NOMO-1 (cell line): ENCODE results near the gene RALB.
A peak's percentile ranks its signal among the peaks of the same experiment; 100 is the strongest.
"Not testable (repeated sequence)": the region's sequence is repeated elsewhere in the genome, so short reads cannot be mapped to it uniquely, and the experiment has no call there.

Experiments
- DNase-seq, 2 experiments: peaks; one replicate each; lab custom pipeline; 2025; ENCODE audit not compliant: unreplicated experiment in 2 of 2; lab: John Stamatoyannopoulos, UW

The RALB gene

DNA sequence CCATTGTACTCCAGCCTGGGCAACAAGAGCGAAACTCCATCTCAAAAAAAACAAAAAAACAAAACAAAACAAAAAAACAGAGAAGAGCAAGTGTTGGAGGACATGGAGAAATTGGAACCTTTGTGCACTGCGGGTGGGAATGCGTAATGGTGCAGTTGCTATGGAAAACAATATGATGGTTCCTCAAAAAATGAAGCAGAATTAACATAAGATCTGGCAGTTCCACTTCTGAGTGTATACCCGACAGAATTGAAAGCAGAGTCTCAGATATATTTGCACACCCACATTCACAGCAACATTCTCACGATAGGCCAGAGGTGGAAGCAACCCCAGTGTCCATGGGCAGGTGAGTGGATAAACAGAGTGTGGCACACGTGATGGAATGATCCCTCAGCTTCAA lies 11.0 kb upstream of the RALB start:
- peak in 1 of 2 experiments; percentile 20 for DNase-seq

DNA sequence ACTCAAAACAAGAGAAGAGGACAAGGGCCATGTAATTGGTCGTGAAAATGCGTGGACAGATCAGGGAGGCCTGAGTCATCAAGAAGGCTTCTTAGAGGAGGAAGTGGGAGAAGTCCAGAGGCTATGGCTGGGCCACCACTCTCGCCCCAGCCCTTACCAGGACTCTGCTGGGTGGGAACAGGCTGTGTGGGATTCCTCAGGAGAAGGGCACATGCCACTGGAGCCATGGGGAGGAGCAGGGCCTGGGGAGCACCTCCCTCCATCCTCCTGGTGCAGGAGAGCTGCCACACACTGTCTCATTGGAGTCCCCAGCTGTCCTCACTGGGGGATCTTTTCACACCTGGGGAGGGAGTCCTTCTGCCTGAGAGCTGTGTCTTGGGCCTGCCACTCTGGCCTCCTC lies 9.4 kb upstream of the RALB start:
- peak; percentile 11 to 42 for DNase-seq

DNA sequence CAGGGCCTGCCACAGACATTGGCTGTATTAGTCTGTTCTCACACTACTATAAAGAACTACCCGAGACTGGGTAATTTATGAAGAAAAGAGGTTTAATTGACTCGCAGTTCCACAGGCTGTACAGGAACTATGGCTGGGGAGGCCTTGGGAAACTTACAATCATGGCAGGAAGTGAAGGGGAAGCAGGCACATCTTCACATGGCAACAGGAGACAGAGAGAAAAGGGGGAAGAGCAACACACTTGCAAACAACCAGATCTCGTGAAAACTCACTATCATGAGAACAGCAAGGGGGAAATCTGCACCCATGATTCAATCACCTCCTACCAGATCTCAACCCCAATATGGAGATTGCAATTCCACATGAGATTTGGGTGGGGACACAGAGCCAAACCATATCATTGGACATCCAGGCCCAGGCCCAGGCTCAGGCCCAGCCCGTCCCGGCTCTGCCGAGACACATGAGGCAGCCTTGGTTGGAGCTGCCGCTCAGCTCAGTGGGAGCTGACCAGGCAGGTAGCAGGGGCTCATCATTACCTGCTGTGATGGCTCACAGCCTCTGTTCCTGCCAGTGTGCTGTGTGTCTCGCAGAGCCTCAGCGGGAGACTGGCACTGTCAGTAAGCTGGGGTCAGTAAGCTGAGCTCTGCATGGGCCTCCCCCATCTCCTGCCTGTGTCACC lies 8.6 kb upstream of the RALB start:
- DNase-seq, result no peak

DNA sequence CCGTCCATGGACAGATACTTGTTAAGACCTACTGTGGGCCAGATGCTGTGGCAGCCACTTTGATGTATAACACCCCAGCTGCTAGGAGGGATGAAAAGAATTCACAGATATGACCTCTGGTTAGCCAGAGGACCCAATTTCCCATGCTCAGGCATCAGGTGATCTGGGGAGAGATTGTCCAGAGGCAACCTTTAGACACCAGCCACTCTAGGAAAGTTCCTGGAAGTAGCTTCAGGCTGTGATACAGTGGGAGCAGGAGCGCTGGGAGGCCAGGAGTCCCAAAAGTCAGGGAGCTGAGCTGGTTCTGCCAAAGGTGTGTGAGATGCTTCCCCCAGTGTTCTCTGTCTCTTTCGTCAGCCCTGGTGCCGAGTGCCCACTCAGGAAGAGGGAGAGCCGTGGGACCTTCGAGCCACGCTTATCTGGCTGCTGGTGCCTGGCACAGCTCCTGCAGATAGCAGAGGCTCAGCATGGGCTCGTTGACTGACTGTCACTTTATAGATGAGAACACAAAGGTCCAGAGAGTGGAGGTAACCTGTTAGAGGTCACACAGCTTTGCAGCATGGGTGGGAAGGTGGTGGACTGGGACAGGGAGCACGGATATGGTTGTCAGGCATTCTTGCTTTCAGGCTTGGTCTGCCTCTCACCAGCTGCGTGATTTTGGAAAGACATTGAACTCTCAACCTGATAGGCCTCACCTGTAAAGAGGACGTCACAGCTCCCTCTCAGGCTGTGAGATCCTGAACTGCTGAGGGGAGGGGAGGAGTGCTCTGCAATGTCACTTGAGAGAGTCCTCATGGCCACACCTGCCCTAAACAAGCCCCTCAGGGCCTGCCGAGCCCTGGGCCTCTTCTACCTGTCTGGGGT lies 7.8 kb upstream of the RALB start:
- DNase-seq, result no peak

DNA sequence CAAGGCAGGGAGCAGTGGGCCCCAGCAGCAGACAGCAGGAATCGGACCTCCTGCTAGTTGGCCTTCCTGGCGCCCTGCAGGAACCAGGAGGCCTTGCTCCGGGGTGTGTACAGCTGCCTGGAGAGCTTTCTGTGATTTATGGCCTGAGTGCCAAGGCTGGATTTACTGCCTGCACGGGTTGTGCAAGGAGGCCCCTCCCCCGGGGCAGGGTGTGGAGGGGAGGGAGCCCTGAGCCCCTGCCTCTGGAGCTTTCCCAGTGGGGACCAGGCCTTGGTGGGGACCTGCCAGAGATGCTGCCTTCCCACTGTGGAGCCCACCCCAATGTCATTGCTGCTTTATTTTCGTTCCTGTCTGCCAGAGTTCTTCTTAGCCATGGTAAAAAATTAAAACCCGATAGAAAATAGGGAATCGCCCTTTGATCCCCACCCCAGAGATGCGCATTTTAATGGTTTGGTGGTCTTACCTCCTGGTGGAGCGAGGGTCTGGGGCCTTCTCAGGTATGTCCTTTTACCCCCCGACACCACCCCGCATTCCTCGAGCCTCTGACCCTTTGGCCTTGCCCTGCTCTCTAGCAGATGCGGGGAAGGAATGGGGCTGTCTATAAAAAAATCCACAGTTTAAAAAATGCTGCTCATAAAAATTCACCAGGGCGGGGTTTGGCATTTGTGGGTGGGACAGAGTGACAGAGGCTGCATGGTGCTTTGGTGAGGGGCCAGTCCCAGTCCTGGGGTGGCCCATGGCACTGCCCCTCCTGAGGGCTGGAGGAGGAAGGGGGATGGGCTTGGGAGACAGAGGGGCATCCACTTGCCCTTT lies 6.9 kb upstream of the RALB start:
- peak; percentile 28 to 37 for DNase-seq

DNA sequence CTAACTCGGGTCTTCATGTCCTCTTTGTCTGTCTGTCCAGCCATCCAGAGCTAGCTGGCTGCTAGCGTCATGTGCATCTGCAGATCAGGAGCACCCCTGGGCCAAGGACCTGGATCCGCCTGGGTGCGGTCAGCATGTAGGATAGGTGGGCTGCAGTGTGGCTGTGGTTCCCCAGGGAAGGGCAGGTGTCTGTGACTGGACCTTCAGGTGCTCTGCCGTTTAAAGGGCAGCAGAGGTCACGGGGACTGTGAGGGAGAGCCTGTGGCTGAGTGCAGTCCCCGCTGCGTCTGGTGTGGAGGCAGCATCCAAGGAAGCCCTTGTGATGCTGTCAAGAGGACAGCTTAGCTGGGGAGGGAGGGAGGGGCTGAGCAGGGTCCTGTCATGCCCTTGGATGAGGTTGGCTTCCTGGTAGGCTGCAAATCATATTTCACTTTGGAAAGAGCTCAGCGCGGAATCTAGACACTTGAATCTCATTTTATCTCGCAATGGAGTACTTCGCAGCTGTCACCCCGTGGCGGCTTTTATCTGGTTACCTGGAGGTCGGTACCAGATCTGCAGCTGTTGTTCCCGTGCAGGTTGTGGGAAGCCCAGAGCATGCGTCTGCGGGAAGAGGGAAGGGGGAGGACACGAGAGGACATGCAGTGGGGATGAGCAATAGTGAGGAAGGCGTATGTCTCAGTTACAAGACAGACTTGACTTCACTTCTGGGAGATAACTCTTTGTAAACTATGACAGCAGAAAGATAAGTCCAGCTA lies 5.9 kb upstream of the RALB start:
- no peak for DNase-seq

DNA sequence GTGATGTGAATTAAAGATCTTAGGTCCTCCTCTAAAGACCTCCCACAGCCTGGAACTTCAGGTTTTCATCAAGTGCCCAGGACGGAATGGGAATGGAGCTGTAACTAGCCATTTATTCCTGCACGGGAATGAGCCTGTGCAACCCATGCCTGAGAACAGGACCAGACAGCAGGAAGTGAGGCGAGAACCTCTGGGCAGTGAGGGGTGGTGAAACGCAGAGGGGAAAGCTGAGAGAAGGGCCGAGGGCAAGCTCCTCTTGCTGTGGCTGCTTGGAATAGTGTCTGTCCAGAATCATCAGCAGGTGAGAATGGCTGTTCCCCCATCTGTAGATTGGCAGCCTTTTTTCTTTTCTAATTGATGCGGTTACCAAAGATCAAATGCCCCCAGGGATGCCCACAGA lies 4.8 kb upstream of the RALB start:
- no peak for DNase-seq

DNA sequence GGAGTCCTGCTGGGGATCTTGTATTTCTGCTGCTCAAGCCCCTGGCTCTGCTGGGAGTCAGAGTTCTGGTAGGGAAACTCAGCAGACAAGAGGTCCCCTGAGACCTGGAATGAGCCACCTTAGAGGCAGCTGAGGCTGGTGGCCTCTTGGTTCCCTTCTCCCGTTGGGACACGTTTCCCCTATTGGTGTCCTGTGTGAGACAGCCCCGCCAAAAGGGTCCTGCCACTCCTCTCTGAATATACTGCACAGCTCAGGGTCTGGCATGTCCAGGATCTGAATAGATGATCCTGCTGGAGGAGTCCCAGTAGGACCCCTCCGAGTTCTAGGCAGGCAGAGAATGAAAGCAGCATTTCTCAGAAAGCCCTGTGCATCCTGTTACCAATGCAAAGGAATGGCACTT lies 2.0 kb upstream of the RALB start:
- no peak for DNase-seq

DNA sequence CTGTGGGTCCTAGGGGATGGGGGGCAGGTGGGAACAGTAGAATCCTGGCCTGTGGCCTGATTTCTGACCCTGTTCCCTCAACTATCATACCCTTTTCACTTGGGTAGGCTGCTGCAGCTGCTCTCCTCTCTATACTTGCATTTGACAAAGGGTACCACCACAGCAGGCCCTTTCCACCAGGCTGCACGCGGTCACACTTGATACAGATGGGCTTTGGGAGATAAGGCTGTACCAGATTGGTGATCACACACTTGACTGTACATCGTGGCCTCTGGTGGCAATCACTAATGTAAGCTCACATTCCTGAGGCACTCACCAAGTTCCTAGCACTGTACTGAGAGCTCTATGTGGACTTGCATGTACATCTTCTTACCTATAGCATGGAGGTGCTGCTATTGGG lies 1.6 kb upstream of the RALB start:
- no peak for DNase-seq

DNA sequence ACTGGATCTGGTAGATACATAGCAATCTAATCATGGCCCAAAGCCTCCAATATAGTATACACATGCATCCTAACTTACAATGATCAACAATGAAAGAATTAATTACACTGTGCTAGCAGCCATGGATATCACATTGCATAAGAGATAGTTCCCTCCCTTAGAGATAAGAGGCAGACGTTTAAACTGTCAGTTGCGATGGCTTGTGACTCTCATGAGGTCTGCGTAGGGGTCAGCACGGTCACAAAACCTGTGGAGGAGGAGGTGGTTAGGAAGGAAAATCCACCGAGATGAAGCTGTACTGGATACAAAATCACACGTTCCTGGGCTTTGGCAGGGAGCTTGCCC lies 800 bp upstream of the RALB start:
- DNase-seq, result peak in 1 of 2 experiments; percentile 27

DNA sequence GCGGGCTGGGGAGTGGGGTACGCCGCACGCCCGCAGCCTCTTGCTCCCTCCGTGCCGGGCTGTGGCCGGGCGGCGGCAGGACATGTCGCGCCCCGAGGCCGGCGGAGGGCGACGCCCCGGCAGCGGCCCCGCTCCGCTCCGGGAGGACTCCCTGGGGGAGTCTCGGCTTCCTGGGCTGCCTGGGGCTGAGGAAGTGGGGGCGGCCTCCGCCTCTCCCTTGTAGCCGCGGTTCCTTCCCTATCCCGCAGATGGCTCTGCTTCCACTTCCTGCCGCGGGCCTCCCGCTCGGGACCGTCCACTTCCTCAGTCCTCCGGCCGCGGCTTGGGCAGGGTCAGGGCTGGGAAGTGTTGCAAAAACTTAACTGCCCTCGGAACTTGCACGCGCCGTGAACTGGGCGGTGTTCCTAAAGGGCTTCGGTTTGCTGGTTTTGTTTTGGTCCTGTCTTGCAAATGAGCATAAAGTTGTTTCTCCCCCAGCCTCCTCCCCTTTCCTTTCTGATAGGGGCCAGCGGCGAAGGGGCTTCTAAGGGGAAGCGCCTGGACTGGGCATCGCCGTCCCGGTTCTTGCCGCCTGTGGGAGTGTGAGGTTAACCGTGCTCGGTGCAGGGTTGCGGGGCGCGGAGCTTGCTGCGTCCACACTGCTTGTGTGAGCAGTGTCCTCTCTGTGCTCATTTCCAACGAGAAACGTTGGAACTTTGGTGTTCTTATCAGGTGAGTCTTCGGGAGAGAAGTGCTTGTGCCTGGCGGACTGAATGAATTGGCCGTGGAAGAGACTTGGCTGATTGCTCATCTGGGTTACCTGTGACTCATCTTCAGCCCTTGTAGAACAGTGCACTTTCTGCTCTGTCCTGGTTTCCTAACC lies 600 bp downstream of the RALB start:
- peak; percentile 65 to 81 for DNase-seq

DNA sequence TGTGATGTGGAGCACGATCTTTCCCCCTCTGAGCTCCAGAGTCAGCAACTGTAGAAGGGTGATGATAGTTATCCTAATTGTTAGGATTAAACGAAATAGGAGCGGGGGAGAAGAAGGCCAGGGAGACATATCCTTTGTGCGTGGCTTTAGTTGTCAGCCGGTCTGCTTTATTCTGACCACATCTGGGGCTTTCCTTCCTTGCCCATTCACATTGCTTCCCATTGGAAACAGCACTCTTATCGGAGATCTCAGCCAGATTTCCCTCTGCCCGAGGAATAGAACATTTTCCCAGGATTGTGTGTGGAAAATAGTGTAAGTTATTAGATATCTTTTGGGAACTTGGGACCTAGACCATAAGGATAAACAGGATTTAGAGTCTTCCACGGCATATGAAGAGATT lies 1.5 kb downstream of the RALB start:
- no peak for DNase-seq

DNA sequence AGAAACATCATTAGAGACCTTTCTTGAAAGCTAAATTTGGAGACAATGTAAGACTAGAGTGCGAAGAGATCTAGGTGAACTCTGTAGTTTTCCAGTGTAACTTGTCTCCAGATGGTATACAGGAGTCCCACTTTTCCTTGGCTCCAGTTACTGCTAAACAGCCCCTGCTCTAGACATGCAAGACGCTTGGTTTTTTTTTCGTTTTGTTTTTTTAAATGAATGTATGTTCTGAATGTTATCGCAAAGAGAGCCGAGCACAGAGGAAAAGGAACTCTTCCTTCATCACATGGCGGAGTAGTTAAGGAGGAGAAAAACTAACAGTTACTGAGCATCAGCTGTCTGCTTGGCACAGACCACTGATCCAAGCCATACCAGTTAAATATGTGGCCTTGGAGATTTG lies 2.4 kb downstream of the RALB start:
- no peak for DNase-seq

DNA sequence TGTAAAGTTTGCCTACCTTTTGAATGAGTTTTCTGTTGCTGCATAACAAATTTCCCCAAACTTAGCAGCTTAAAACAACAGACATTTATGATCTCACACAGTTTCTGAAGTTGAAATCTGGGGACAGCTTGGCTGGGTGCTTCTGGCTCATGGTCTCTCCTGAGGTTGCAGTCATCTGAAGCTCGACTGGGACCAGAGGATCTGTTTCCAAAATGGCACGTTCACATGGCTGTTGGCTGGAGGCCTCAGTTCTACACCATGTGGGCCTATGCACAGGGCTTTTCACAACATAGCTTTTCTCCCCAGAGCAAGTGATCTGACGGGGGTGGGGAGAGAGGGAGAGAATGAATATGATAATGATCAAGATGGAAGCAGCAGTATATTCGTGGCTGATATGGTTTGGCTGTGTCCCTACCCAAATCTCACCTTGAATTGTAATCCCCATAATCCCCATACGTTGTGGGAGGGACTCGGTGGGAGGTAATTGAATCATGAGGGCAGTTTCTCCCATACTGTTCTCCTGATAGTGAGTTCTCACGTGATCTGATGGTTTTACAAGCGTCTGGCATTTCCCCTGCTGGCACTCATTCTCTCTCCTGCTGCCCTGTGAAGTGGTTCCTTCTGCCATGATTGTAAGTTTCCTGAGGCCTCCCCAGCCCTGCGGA lies 3.5 kb downstream of the RALB start:
- DNase-seq, result no peak

DNA sequence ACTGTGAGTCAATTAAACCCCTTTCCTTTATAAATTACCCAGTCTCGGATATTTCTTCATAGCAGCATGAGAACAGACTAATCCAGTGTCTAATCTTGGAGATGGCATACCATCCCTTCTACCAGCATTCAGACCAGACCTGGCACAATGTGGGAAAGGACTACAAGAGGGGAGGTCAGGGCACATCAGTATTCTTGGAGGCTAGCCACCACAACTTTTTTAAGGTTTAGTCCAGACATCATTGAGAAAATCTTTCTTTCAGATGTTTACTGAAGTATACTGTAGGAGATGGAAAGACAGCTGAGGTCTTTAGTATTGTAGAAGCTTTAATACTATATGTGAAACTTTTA lies 4.0 kb downstream of the RALB start:
- no peak for DNase-seq

DNA sequence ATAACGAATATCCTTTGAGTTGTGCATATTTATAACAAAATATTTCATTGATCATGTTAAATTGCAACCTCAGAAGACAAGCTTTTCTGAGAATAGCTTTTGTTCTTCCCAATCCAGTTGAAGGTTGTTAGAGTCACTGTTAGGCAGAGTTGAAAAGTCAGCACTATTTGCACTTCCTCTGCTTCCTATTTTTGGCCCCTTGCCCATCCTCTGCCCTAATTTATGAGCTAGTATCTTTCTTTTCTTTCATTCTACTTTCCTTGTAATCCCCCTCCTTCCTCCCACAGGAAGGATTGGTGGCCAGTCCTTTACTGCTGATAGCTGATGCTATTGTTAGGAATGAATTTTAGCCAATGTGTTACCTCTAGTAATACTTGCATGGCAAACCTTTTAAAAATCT lies 4.9 kb downstream of the RALB start:
- DNase-seq, result peak in 1 of 2 experiments; percentile 14

DNA sequence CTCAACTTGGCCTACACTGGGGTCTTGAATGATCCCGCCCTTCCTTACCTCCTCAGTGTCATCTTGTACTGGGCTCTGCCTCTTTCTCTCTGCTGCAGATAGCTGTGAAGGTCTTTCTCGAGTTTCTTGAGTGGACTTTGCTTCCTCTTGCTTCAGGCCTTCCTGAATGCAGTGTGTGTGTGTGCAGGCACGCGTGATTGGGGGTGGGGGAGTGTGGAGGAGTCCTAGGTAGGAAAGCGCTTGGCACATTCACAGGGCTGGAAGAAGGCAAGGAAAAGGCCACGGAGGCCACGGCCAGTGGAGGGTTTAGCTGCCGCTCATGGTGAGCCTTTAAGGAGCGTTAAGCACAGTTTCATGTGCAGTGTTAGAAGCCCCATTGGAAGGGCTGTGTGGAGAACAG lies 5.5 kb downstream of the RALB start:
- no peak for DNase-seq

DNA sequence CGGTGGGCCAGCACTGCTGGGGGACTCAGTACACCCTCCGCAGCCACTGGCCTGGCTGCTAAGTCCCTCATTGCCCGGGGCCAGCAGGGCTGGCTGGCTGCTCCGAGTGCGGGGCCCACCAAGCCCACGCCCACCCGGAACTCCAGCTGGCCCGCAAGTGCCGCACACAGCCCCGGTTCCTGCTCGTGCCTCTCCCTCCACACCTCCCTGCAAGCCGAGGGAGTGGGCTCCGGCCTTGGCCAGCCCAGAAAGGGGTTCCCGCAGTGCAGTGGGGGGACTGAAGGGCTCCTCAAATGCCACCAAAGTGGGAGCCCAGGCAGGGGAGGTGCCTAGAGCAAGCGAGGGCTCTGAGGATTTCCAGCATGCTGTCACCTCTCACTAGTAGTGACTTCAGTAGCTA lies 7.3 kb downstream of the RALB start:
- DNase-seq, result not testable (repeated sequence)

DNA sequence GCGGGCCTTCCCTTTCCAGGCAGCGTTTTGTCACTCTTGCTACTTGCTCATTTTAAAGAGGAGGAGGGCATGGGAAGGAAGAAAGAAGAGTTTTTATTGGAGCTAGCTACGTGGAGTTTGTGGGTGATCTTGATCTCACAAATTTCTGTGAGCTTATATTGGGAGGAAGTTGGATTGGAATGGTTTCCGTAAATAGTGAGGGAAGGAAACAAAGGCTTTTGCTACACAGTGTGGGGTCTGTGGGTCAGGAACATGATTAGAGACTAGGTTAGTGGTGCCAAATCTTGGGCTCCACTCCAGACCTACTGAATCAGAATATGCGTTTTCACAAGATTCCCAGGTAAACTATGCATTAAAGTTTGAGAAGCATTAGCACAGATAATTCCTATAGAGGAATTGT lies 8.1 kb downstream of the RALB start:
- DNase-seq, result no peak
